NCI-H446 (cell line): ENCODE data around the gene FAM171A1.

ENCODE experiments used
- DNase-seq, 2 experiments: peaks; one replicate each; lab custom pipeline; 2025; lab: John Stamatoyannopoulos, UW

Gene FAM171A1

DNA sequence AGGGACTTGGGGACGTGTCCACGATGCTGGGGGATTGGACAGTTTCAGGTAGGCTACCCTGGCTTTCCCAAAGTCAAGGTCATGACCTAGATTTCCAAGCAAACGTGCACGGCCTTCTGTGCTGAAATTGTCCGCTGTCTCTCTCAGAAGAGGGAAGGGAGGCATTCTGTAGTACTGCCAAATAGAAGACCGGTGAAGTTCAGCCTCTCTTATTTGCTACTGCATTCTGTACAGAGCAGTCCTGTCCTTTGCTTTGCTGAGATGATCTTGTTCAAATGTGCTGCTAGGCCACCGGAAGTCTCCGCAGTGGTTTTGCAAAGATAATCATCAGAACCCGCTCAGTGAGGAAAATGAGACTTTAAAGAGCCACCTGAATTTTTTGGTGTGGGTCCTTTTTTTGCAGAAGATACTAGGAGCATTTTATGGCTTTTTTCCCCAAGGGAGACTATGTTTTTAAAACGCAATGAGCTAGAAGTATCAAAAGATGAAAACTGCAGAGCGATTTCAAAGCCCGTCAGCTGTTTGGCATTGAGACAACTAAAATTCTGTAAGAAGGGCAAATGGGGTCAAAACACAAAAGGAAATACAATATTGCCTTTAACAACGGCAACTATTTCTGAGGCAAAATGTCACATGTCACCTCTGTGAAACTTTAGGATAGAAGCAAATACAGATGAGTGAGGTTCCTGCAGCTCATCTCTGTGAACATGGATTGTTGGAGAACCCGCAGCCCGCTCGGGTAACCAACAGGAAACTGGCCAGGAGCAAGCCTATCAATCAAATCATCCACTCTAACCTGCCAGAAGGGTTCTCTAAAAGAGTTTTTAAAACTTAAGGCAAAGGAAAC is 201.3 kb downstream of the FAM171A1 start:
- no peak for DNase-seq

- DNase-seq, result peak; percentile 55 to 94
Measured at GRCh38 chr10:15168786-15169554, 202.1 kb downstream of the FAM171A1 start.

GRCh38 chr10:15168291-15168785 is 202.8 kb downstream of the FAM171A1 start, which contains the start of gene NMT2:
NMT2 (minus strand) TSS chr10:15168693; CDS start chr10:15168612, 81 bp downstream.
- peak; percentile 55 to 93 for DNase-seq

- peak in 1 of 2 experiments; percentile 28 for DNase-seq
Measured at GRCh38 chr10:15167411-15168290, 203.4 kb downstream of the FAM171A1 start.

GRCh38 chr10:15166325-15166724 is 204.8 kb downstream of the FAM171A1 start:
- DNase-seq, result no peak

GRCh38 chr10:15163253-15163828 is 207.7 kb downstream of the FAM171A1 start:
- DNase-seq, result no peak
